ENCODE data around the gene KRT85. TPM values are rescaled to one million over a fixed set of nuclear protein-coding genes. Genes with fewer than 3 reads are reported as not detected.
A peak's percentile ranks its signal among the peaks of the same experiment; 100 is the strongest.

KRT85 gene
- total and polyA plus RNA-seq, 2 of the 4 experiments (the other 2 are of a cell fraction), result not detected

- H3K4me2 ChIP-seq (ENCODE audit: low read depth, low read length), result no peak overlapping the region
- H3K4me3 ChIP-seq (ENCODE audit: insufficient read depth, low read depth, low read length), result no peak overlapping the region
- no peak overlapping the region for H3K27ac ChIP-seq (ENCODE audit: insufficient read depth, low read length)
- H2AK5ac ChIP-seq (ENCODE audit: low read depth, low read length), result no peak overlapping the region
- dilution Hi-C loops (cut with HindIII; ENCODE audit: low sequenced_read_pairs, unreplicated experiment) (no loop called here), intact Hi-C loops (cut with micrococcal nuclease) (no loop called here), in situ Hi-C loops (cut with MboI; ENCODE audit: low sequenced_read_pairs) (no loop called here)
- no peak overlapping the region for H4K8ac ChIP-seq (ENCODE audit: low read depth in 2 of 2, low read length in 2 of 2)
- ChIA-PET CTCF (no interaction called here), POLR2A (ENCODE audit: unreplicated experiment) (no interaction called here)
- no peak overlapping the region for H2BK20ac ChIP-seq (ENCODE audit: low read depth, low read length)
- ATAC-seq (ENCODE audit: low read depth), result no peak
- H3K56ac ChIP-seq (ENCODE audit: extremely low read depth, insufficient read depth, low read length), result no peak overlapping the region
- no peak overlapping the region for H4K5ac ChIP-seq (ENCODE audit: low read depth, low read length)
- no peak overlapping the region for H2BK120ac ChIP-seq (ENCODE audit: low read depth, low read length)
- H3K18ac ChIP-seq (ENCODE audit: low read depth, low read length), result no peak overlapping the region
- no peak overlapping the region for H3K4ac ChIP-seq (ENCODE audit: low read depth, low read length)
- no peaks in the 10 kb centered on the region for H3K79me1 ChIP-seq (ENCODE audit: low read depth in 1 of 2, low read length in 2 of 2)
- H4K20me1 ChIP-seq (ENCODE audit: insufficient read depth, low read length), result no peaks in the 10 kb centered on the region
- peak; percentile 4 for DNase-seq
- no peak overlapping the region for H3K9ac ChIP-seq (ENCODE audit: low read depth, low read length)
- no peak overlapping the region for H4K91ac ChIP-seq (ENCODE audit: insufficient read depth, low read depth, low read length)
- H3K4me1 ChIP-seq (ENCODE audit: control insufficient read depth, insufficient read depth, low read length), result no peaks in the 10 kb centered on the region
- H2BK5ac ChIP-seq (ENCODE audit: low read depth, low read length, poor library complexity, severe bottlenecking), result no peak overlapping the region
- WGBS, 2 experiments (ENCODE audit: extremely low coverage in 2 of 2, insufficient read length in 1 of 2), result 32% methylated on average over 3 of the region's 6 CpGs; no CpG with 5 or more reads in 1 of the 2 experiments
- TF ChIP-seq RAD21 (IDR thresholded peaks at IDR 0.05; ENCODE audit: low read length) (no peak), SMC3 (IDR thresholded peaks at IDR 0.05; ENCODE audit: low read depth, low read length) (no peak), RFX5 (IDR thresholded peaks at IDR 0.05; ENCODE audit: low read depth, low read length) (no peak), NFE2L2 (IDR thresholded peaks at IDR 0.05; ENCODE audit: low read depth, low read length) (no peak), CEBPB (IDR thresholded peaks at IDR 0.05; ENCODE audit: low read depth, low read length) (no peak), FOS (IDR thresholded peaks at IDR 0.05; ENCODE audit: low read depth, low read length) (no peak), POLR2A (IDR thresholded peaks at IDR 0.05; ENCODE audit: low read depth, low read length) (no peak)
- TF ChIP-seq, protein P1, sequence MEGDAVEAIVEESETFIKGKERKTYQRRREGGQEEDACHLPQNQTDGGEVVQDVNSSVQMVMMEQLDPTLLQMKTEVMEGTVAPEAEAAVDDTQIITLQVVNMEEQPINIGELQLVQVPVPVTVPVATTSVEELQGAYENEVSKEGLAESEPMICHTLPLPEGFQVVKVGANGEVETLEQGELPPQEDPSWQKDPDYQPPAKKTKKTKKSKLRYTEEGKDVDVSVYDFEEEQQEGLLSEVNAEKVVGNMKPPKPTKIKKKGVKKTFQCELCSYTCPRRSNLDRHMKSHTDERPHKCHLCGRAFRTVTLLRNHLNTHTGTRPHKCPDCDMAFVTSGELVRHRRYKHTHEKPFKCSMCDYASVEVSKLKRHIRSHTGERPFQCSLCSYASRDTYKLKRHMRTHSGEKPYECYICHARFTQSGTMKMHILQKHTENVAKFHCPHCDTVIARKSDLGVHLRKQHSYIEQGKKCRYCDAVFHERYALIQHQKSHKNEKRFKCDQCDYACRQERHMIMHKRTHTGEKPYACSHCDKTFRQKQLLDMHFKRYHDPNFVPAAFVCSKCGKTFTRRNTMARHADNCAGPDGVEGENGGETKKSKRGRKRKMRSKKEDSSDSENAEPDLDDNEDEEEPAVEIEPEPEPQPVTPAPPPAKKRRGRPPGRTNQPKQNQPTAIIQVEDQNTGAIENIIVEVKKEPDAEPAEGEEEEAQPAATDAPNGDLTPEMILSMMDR (conservative IDR thresholded peaks at IDR 0.05; ENCODE audit: low read depth, low read length), result no peak
- H3K9me1 ChIP-seq (ENCODE audit: insufficient read depth, low read length), result no peaks in the 10 kb centered on the region
- H2BK15ac ChIP-seq (ENCODE audit: low read depth, low read length), result no peak overlapping the region
- H3K36me3 ChIP-seq (ENCODE audit: control insufficient read depth, insufficient read depth, low read length), result no peaks in the 10 kb centered on the region
- no TSS peak for BruUV-seq (replicated peaks)
- no peak overlapping the region for H3K14ac ChIP-seq (replicated peaks; ENCODE audit: low read depth, low read length)
- no peak overlapping the region for H3K23ac ChIP-seq (ENCODE audit: low read depth, low read length)
- no peaks in the 10 kb centered on the region for H3K9me3 ChIP-seq (ENCODE audit: control insufficient read depth, insufficient read depth, low read length)
- H2AFZ ChIP-seq (replicated peaks; ENCODE audit: low read length, poor library complexity), result no peak overlapping the region
- H2AK9ac ChIP-seq (replicated peaks; ENCODE audit: low read depth, low read length, poor library complexity), result no peak overlapping the region
- H3K27me3 ChIP-seq (ENCODE audit: control insufficient read depth, insufficient read depth, low read length), result peaks cover 59% of the 10 kb centered on the region
These were observed 18.1 kb downstream of the KRT85 start for GRCh38 chr12:52349196-52349595.
